ENCODE results near the gene ANKRD17.
A peak's percentile ranks its signal among the peaks of the same experiment; 100 is the strongest.

Gene ANKRD17

DNA sequence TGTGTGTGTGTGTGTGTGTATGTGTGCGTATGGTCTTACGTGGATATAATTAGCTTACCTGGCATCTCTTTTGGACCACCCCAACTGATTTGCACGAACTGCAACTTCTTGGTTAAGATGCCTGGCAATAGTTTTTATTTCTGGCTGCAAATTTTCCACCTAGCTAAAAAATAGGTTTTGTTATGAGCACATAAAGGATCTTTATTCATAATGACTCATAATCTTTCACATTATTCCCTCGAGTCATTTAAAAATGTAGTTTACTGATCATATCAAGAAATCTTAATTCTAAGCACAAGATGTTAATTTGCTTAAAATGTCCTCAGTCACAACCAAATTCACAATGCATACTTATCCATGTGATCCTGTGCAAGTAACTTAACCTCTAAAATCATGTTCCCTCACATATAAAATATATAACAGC is 190.6 kb downstream of the ANKRD17 start:
- DNase-seq (ENCODE audit: insufficient read length, low spot score) = no peak
- no peak for FAIRE-seq

DNA sequence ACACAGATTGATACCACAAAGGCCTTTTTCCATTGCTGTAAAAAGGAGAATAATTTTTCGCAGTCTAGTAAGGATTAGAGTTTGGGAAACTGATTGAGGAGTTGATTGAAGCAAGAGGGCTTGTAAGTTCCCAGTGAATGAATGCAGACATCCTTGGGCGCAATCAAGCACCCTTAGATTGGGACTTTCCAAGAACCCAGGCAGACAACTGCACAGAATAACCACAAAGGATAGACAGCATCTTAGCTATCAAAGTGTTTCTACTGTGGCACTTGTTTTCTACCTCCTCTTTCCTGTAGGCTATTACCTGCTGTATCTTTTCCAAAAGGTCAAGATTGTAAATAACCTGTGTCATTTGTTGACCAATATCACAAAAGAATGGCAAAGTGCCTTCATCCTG is 191.7 kb downstream of the ANKRD17 start:
- DNase-seq (ENCODE audit: insufficient read length, low spot score) (no peak), FAIRE-seq (no peak)

DNA sequence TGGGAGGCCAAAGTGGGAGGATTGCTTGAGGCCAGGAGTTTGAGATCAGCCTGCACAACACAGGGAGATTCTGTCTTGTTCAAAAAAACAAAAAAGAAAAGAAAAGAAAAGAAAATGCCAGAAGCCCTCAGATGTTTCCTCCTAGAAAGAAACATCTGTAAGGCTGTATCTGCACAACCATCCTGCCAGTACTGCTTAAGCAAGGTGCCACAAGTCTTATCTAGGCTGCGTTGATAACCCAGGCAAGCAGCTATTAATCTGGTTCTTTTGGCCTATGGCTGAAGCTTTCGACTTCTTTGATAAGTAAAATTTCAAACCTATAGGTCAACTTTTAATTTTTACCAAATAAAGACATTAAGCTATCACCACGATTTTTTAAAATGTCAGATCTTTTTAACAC is 192.2 kb downstream of the ANKRD17 start:
- FAIRE-seq (no peak), DNase-seq (ENCODE audit: insufficient read length, low spot score) (no peak)

DNA sequence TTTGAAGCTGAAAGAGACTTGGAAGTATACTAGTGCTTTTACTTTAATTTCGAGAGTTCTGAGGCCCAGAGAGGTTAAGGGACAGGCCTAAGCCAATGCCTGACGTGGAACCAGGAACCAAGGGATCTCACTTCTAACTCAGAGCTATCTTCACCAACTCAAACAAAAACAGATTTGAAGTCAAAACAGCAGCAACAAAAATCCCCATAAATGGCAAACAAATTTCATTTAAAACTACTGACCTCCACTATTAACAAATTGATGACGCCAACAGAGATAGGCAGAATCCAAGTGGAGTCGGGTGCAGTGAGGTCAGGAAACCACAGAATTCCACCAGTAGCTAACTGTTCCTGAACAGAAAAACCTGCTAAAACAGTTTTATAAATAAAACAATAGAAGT is 194.1 kb downstream of the ANKRD17 start:
- no peak for FAIRE-seq

DNA sequence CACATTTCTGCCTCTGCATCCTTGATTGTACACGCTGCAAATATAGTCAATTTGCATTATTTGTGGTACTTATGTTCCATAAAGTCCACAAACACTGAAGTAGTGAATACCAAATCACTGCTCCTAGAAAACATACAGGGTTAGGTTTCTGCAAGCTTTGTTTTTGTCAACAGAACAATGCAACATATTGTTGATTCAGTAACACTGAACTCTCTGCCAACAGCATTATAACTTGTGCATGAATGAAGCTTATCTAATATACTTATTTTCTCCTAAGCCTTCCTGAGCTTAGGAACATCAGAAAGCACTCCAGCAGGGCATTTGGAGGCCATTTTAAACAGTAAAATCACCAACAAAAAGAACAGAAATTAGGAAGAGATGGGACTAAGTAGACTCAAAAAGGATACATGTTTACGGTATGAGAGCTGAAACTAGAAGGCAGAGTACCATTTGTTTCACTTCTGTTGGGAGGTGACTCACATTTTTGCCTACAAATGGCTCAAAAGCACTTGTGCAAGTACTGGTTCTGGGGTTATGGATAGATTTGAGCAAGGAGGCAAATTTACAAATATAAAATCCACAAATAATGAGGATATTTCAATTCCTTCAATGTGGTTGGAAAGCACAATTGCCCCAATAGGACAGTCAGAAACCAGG is 203.2 kb downstream of the ANKRD17 start:
- peak; percentile 39 for FAIRE-seq

More for the DNA sequence above, 194.1 kb downstream of the ANKRD17 start:
- DNase-seq (ENCODE audit: insufficient read length, low spot score) = no peak

DNA sequence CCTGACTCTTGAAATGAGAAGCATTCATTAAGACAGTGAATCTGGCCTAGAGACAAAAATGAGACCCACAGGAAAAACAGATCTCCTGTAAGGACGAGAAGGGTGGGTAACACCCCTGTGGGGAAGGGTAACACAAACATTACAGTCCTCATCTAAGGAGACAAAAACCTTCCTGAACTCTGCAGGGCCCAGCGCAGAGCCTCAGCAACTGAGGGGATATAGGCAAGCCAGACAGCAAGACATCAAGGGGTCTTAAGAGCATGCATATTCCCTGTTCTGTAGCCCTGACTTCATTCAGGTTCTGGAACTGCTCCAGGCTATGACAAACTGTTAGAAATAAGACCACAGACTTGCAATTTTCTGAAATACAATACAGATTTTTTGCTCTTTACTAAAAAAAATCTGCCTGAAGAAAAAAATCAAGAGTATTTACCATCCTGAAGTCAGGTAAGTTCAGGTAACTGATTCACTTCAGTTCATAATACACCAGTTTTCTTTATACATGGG is 204.6 kb downstream of the ANKRD17 start:
- FAIRE-seq (no peak), DNase-seq (ENCODE audit: insufficient read length, low spot score) (no peak)

More for the DNA sequence above, 203.2 kb downstream of the ANKRD17 start:
- DNase-seq (ENCODE audit: insufficient read length, low spot score) = no peak

DNA sequence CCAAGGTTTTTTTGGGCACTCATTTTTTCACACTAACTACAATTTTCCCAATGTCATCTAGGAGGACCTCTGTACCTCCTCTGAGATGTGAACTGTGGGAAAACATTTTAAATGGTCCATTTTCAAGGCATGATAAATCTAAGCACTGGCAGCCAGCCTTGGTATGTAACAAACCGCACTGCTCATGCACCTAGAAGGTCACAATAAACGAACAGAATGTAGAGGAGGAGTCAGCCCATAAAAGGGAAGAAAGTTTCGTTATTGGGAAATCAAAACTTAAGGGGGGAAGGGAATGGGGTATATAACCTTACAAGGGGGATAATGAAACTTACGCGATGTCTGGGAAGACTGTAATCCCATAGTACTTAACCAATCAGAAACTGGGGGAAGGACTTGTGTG is 205.5 kb downstream of the ANKRD17 start:
- DNase-seq (ENCODE audit: insufficient read length, low spot score) (no peak), FAIRE-seq (no peak)

DNA sequence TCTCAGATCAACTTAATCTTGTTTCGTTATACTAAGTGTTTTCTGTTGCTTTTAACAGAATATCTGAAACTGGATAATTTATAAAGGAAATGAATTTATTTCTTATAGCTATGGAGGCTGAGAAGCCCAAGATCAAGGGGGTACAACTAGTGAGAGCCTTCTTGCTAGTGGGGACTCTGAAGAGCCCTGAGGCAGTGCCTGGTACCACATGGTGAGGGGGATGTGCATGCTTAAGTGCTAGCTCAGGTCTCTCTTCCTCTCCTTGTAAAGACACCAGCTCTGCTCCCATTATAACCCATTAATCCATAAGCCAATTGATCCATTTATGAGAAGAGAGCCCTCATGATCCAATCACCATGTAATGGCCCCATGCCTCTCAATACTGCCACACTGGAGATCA is 207.0 kb downstream of the ANKRD17 start:
- FAIRE-seq (no peak), DNase-seq (ENCODE audit: insufficient read length, low spot score) (no peak)

DNA sequence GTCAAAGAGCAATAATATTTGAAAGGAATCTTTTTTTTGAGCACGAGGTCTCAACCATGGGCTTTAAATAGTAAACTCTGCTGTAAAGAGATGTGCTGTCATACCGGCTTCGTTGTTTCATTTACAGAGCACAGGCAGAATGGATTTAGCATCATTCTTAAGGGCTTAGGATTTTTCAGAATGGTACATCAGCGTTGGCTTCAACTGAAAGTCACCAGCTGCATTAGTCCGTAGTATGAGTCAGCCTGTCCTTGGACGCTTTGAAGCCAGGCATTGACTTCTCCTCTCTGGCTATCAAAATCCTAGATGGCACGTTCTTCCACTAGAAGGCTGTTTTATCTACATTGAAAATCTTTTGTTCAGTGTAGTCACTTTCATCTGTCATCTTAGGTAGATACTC is 212.7 kb downstream of the ANKRD17 start:
- DNase-seq (ENCODE audit: insufficient read length, low spot score) (no peak), FAIRE-seq (no peak)

DNA sequence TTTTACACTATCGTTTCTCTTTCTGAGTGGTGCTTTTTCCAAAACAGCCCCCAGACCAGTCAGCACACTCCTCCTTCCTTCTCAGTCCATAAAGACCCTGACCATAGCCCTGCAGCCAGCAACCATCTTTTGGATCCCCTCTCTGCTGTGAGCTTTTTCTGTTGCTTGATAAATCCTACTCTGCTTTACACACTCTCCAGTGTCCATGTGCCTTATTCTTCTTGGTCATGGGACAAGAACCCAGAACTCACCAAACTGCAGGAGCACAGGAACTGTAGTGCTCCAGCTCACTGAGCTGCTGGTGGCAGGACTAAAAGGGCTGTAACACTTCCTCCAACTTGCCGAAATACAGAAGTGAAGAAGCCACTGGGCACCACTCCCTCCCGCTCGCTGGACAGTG is 221.5 kb downstream of the ANKRD17 start:
- DNase-seq (ENCODE audit: insufficient read length, low spot score) (no peak), FAIRE-seq (no peak)

DNA sequence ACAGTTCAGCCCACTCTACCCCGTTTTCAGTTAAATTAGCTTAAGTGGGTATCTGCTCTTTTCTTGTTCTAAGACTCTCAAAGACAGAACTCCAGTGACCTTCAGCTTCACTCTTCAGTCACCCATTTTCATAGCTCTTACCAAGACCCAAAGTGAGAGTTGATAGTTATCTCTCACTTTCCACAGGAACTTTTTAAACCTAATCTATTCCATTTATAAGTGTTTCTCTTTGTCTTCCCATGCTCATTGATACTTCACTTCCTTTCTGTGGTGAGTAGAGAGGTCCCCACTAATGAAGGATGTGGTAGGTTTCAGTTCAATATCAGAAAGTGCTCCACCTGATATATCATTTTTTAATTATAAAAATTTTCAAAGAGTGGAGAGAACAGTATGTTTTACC is 222.5 kb downstream of the ANKRD17 start:
- FAIRE-seq (no peak), DNase-seq (ENCODE audit: insufficient read length, low spot score) (no peak)

DNA sequence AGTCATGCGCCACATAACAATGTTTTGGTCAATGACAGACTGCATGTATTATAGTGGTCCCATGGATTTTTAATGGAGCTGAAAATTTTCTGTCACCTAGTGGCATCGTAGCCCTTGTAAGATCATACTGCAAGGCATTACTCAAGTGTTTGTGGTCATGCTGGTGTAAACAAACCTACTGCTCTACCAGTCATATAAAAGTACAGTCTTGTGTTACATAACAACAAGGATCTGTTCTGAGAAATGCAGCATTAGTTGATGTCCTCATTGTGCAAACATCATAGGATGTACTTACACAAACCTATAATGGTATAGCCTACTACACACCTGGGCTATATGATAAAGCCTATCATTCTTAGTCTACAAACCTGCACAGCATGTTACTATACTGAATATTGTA is 223.7 kb downstream of the ANKRD17 start:
- FAIRE-seq = no peak

DNA sequence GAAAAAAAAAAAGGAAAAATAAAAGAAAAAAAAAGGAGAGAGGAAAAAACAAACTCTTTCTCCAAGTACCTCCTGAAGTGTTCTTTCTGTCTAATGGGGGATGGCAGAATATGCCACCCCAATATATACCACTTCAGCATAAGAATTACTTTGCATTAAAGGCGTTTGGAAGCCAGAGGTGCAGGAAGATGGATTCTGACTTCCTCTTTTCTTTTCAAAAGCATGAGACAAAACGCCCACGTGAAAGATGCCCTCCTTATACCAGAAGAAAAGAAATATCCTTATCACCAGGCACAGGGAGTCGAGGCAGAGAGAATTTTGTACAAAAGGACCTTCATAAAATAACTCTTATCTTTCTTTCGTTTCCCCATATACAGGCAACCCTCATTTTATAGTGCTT is 230.0 kb downstream of the ANKRD17 start:
- FAIRE-seq (no peak), DNase-seq (ENCODE audit: insufficient read length, low spot score) (no peak)

More for the DNA sequence above, 223.7 kb downstream of the ANKRD17 start:
- DNase-seq (ENCODE audit: insufficient read length, low spot score) = no peak

All from GM19239 (cell line).